ENCODE data around the gene LIFR. TPM values are rescaled to one million over a fixed set of nuclear protein-coding genes. Genes with fewer than 3 reads are reported as not detected.

The LIFR gene
- total RNA-seq, 1 experiment from 2014 or later: 22.0 TPM

DNA sequence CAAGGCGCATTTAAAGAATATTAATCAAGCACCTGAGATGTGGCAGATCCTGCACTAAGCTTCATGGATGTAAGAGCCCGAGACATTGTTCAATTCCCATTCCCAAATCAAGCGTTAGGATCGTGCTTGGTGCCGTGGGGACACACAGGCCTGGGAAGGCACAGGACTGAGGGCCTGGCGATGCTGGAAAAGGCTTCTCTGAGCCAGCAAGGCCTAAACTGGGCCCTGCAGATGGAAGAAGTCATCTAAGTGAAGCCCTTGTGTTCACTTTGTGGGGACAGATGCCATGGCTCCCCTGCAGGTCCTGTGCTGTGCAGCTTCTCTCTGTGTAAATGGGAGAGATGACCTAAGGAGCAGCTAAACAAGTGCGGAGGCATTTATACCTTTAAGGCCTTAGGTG is 83.9 kb downstream of the LIFR start:
- H3K9me3 ChIP-seq (ENCODE audit: insufficient read depth, low read depth): no peaks in the 10 kb centered on the region
- H3K9me2 ChIP-seq (ENCODE audit: insufficient read depth): no peaks in the 10 kb centered on the region
- no peaks in the 10 kb centered on the region for H3K27me3 ChIP-seq (ENCODE audit: insufficient read depth, low read depth)
- H4K20me1 ChIP-seq (ENCODE audit: insufficient read depth): no peaks in the 10 kb centered on the region
- no peaks in the 10 kb centered on the region for H3K4me1 ChIP-seq (replicated peaks; ENCODE audit: insufficient read depth)
- POLR2A ChIA-PET (ENCODE audit: unreplicated experiment): no interaction called here
- DNase-seq: no peak
- H3K4me3 ChIP-seq: no peak overlapping the region
- intact Hi-C loops (cut with micrococcal nuclease; ENCODE audit: unreplicated experiment): no loop called here
- H2AFZ ChIP-seq: no peak overlapping the region
- H3K4me2 ChIP-seq: no peak overlapping the region
- CTCF ChIA-PET: no interaction called here
- H3K36me3 ChIP-seq (ENCODE audit: low read depth): no peaks in the 10 kb centered on the region
- TF ChIP-seq EZH2 (IDR thresholded peaks at IDR 0.05; ENCODE audit: low read depth): no peak
- TF ChIP-seq, protein P1, sequence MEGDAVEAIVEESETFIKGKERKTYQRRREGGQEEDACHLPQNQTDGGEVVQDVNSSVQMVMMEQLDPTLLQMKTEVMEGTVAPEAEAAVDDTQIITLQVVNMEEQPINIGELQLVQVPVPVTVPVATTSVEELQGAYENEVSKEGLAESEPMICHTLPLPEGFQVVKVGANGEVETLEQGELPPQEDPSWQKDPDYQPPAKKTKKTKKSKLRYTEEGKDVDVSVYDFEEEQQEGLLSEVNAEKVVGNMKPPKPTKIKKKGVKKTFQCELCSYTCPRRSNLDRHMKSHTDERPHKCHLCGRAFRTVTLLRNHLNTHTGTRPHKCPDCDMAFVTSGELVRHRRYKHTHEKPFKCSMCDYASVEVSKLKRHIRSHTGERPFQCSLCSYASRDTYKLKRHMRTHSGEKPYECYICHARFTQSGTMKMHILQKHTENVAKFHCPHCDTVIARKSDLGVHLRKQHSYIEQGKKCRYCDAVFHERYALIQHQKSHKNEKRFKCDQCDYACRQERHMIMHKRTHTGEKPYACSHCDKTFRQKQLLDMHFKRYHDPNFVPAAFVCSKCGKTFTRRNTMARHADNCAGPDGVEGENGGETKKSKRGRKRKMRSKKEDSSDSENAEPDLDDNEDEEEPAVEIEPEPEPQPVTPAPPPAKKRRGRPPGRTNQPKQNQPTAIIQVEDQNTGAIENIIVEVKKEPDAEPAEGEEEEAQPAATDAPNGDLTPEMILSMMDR (conservative IDR thresholded peaks at IDR 0.05): no peak
- no TSS peak for BruUV-seq (replicated peaks)
- no peak overlapping the region for H3K27ac ChIP-seq
- no peaks in the 10 kb centered on the region for H3K79me2 ChIP-seq (ENCODE audit: low read depth)
- H3F3A ChIP-seq (ENCODE audit: insufficient read depth, low read depth): no peaks in the 10 kb centered on the region

DNA sequence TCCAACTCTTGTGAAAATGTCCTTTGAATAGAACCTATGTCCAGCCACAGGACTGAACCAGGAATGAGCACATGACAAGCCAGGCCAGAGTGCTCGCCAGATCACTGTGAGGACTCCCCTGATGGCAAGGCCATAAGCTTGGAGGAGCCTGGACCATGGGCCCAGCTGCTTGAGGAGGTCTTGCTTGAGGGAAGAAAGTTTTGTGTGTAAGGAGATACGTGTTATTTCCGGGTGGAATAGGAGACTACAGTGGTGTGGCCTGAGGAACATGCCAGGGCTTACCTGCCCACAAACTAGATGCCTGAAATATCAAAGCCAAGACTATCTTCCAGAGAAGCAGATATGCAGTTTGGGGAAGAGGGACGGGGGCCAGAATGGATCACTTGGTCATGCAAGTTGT is 84.7 kb downstream of the LIFR start:
- TF ChIP-seq EZH2 (IDR thresholded peaks at IDR 0.05; ENCODE audit: low read depth): no peak
- TF ChIP-seq, protein P1 (conservative IDR thresholded peaks at IDR 0.05): no peak
- ChIA-PET POLR2A (ENCODE audit: unreplicated experiment) (no interaction called here), CTCF (no interaction called here)
- BruUV-seq (replicated peaks): no TSS peak
- Histone ChIP-seq H2AFZ (no peak overlapping the region), H4K20me1 (ENCODE audit: insufficient read depth) (no peaks in the 10 kb centered on the region), H3K9me2 (ENCODE audit: insufficient read depth) (no peaks in the 10 kb centered on the region), H3K4me1 (replicated peaks; ENCODE audit: insufficient read depth) (no peaks in the 10 kb centered on the region), H3K4me3 (no peak overlapping the region), H3K36me3 (ENCODE audit: low read depth) (no peaks in the 10 kb centered on the region), H3K27ac (no peak overlapping the region), H3K4me2 (no peak overlapping the region), H3K9me3 (ENCODE audit: insufficient read depth, low read depth) (no peaks in the 10 kb centered on the region), H3F3A (ENCODE audit: insufficient read depth, low read depth) (no peaks in the 10 kb centered on the region), H3K79me2 (ENCODE audit: low read depth) (no peaks in the 10 kb centered on the region), H3K27me3 (ENCODE audit: insufficient read depth, low read depth) (no peaks in the 10 kb centered on the region)
- no peak for DNase-seq
- intact Hi-C loops (cut with micrococcal nuclease; ENCODE audit: unreplicated experiment): no loop called here

DNA sequence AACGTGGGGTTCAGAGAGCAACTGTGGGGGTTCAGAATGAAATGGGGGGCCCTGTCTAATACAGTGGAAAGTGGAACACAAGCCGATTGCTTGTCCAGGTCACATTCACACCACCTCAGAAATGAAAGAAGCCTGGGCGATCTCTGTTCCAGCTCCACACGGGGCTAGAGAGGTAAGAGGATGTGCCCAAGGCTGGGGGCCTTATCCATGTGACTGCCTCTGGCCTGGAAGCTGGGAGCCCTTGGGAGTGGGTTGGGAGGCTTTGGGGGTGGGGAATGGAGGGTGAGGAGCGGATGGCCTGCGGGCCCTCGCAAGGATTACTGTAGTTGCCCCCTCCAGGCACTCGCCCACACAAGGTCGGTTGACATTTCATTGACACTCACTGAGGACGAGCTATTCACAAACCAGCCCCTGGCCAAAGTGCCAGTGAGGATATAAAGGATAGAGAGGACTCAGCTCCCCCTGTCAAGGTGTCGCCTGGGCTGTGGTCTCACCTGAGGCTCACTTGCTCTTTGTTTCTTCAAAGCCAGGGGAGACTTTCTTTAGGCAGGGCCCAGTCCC is 86.7 kb downstream of the LIFR start:
- H3K4me3 ChIP-seq: no peak overlapping the region
- TF ChIP-seq EZH2 (IDR thresholded peaks at IDR 0.05; ENCODE audit: low read depth): no peak
- TF ChIP-seq, protein P1 (conservative IDR thresholded peaks at IDR 0.05): no peak
- no peaks in the 10 kb centered on the region for H3K27me3 ChIP-seq (ENCODE audit: insufficient read depth, low read depth)
- BruUV-seq (replicated peaks): no TSS peak
- H3K36me3 ChIP-seq (ENCODE audit: low read depth): no peaks in the 10 kb centered on the region
- intact Hi-C loops (cut with micrococcal nuclease; ENCODE audit: unreplicated experiment): no loop called here
- no peaks in the 10 kb centered on the region for H3K4me1 ChIP-seq (replicated peaks; ENCODE audit: insufficient read depth)
- CTCF ChIA-PET: no interaction called here
- H3K27ac ChIP-seq: no peak overlapping the region
- H3K79me2 ChIP-seq (ENCODE audit: low read depth): no peaks in the 10 kb centered on the region
- no peaks in the 10 kb centered on the region for H3F3A ChIP-seq (ENCODE audit: insufficient read depth, low read depth)
- H3K9me2 ChIP-seq (ENCODE audit: insufficient read depth): no peaks in the 10 kb centered on the region
- no peak overlapping the region for H2AFZ ChIP-seq
- H3K4me2 ChIP-seq: no peak overlapping the region
- H3K9me3 ChIP-seq (ENCODE audit: insufficient read depth, low read depth): no peaks in the 10 kb centered on the region
- no peak for DNase-seq
- H4K20me1 ChIP-seq (ENCODE audit: insufficient read depth): no peaks in the 10 kb centered on the region
- POLR2A ChIA-PET (ENCODE audit: unreplicated experiment): interaction anchor here (0.6 kb wide), 1 partner anchor 1405 kb away, joined by 3 read pairs; no protein-coding TSS in a partner anchor

Measured in PC-9 (cell line).